ENCODE data around the gene ANKMY1. TPM values are rescaled to one million over a fixed set of nuclear protein-coding genes. Genes with fewer than 3 reads are reported as not detected.

The ANKMY1 gene
- total RNA-seq, 1 donor: 11.2 TPM

GRCh38 chr2:240452462-240453256 lies 105.1 kb downstream of the ANKMY1 start:
- peak overlapping the region; percentile 73 for H3K4me2 ChIP-seq (ENCODE audit: insufficient read depth, low read length)
- peak overlapping the region; percentile 64 for H3K4me3 ChIP-seq (ENCODE audit: insufficient read depth, low read length)
- peaks cover 5% of the 10 kb centered on the region for H3K79me2 ChIP-seq (ENCODE audit: insufficient read depth, low read length)
- TF ChIP-seq, protein P1, sequence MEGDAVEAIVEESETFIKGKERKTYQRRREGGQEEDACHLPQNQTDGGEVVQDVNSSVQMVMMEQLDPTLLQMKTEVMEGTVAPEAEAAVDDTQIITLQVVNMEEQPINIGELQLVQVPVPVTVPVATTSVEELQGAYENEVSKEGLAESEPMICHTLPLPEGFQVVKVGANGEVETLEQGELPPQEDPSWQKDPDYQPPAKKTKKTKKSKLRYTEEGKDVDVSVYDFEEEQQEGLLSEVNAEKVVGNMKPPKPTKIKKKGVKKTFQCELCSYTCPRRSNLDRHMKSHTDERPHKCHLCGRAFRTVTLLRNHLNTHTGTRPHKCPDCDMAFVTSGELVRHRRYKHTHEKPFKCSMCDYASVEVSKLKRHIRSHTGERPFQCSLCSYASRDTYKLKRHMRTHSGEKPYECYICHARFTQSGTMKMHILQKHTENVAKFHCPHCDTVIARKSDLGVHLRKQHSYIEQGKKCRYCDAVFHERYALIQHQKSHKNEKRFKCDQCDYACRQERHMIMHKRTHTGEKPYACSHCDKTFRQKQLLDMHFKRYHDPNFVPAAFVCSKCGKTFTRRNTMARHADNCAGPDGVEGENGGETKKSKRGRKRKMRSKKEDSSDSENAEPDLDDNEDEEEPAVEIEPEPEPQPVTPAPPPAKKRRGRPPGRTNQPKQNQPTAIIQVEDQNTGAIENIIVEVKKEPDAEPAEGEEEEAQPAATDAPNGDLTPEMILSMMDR (IDR thresholded peaks at IDR 0.05; ENCODE audit: extremely low read depth, low read depth, low read length): no peak
- H2AFZ ChIP-seq (ENCODE audit: low read length): no peak overlapping the region
- H3K36me3 ChIP-seq (ENCODE audit: insufficient read depth, low read length): no peaks in the 10 kb centered on the region
- peaks cover 64% of the 10 kb centered on the region for H4K20me1 ChIP-seq (ENCODE audit: insufficient read depth, low read length)
- no peak overlapping the region for H3K27ac ChIP-seq (ENCODE audit: low read depth, low read length)
- DNase-seq (ENCODE audit: insufficient read length, low spot score, missing footprints): peak; percentile 99
- H3K9me3 ChIP-seq (ENCODE audit: low read depth, low read length): no peaks in the 10 kb centered on the region
- no peaks in the 10 kb centered on the region for H3K27me3 ChIP-seq (ENCODE audit: insufficient read depth, low read length)
- peaks cover 4% of the 10 kb centered on the region for H3K4me1 ChIP-seq (ENCODE audit: insufficient read depth, low read length)

- Histone ChIP-seq H3K9me3 (ENCODE audit: low read depth, low read length) (no peaks in the 10 kb centered on the region), H3K4me1 (ENCODE audit: insufficient read depth, low read length) (peaks cover 4% of the 10 kb centered on the region), H2AFZ (ENCODE audit: low read length) (no peak overlapping the region), H3K79me2 (ENCODE audit: insufficient read depth, low read length) (peaks cover 5% of the 10 kb centered on the region), H4K20me1 (ENCODE audit: insufficient read depth, low read length) (peaks cover 61% of the 10 kb centered on the region), H3K4me2 (ENCODE audit: insufficient read depth, low read length) (peak overlapping the region; percentile 73), H3K4me3 (ENCODE audit: insufficient read depth, low read length) (peak overlapping the region; percentile 64), H3K36me3 (ENCODE audit: insufficient read depth, low read length) (no peaks in the 10 kb centered on the region), H3K27me3 (ENCODE audit: insufficient read depth, low read length) (no peaks in the 10 kb centered on the region), H3K27ac (ENCODE audit: low read depth, low read length) (no peak overlapping the region)
- DNase-seq (ENCODE audit: insufficient read length, low spot score, missing footprints): peak; percentile 65
- TF ChIP-seq, protein P1 (IDR thresholded peaks at IDR 0.05; ENCODE audit: extremely low read depth, low read depth, low read length): no peak
Observed at GRCh38 chr2:240451791-240452461, 105.9 kb downstream of the ANKMY1 start.

DNA sequence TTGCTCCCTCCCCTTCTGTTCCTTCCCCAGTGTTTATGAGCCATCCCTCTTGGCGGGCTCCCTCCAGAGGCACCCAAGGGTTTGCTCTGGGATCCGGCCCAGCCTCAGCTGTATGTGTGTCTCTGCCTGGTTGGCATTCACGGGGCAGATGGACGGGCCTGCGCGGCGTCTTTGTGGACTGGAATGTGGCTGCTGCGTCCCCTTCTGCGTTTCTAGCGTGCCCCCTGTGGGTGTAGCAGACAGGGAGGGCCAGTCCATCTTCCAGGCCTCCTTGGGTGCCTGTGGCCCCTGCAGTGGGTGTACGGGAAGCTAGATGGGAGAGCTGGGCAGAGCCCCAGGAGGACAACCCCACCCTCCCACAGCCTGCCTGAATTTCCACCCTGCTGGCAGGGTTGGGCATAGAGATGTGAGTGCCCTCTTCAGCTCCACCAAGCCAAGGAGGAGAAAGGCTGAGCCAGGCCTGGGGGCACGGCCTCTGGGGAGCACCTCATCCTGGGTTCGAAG lies 106.6 kb downstream of the ANKMY1 start:
- H3K4me1 ChIP-seq (ENCODE audit: insufficient read depth, low read length): peaks cover 4% of the 10 kb centered on the region
- H3K27me3 ChIP-seq (ENCODE audit: insufficient read depth, low read length): no peaks in the 10 kb centered on the region
- H3K4me2 ChIP-seq (ENCODE audit: insufficient read depth, low read length): no peak overlapping the region
- H3K79me2 ChIP-seq (ENCODE audit: insufficient read depth, low read length): peaks cover 5% of the 10 kb centered on the region
- TF ChIP-seq, protein P1 (IDR thresholded peaks at IDR 0.05; ENCODE audit: extremely low read depth, low read depth, low read length): no peak
- no peak overlapping the region for H3K27ac ChIP-seq (ENCODE audit: low read depth, low read length)
- no peak overlapping the region for H3K4me3 ChIP-seq (ENCODE audit: insufficient read depth, low read length)
- peak; percentile 90 for DNase-seq (ENCODE audit: insufficient read length, low spot score, missing footprints)
- H3K9me3 ChIP-seq (ENCODE audit: low read depth, low read length): no peaks in the 10 kb centered on the region
- H2AFZ ChIP-seq (ENCODE audit: low read length): no peak overlapping the region
- no peaks in the 10 kb centered on the region for H3K36me3 ChIP-seq (ENCODE audit: insufficient read depth, low read length)
- peaks cover 60% of the 10 kb centered on the region for H4K20me1 ChIP-seq (ENCODE audit: insufficient read depth, low read length)
